ENCODE measurements around the gene IGFALS. TPM values are rescaled to one million over a fixed set of nuclear protein-coding genes. Genes with fewer than 3 reads are reported as not detected.

IGFALS gene
- total RNA-seq, 4 donors from 2014 or later = 0.19 to 0.50 TPM; not detected in 2

DNA sequence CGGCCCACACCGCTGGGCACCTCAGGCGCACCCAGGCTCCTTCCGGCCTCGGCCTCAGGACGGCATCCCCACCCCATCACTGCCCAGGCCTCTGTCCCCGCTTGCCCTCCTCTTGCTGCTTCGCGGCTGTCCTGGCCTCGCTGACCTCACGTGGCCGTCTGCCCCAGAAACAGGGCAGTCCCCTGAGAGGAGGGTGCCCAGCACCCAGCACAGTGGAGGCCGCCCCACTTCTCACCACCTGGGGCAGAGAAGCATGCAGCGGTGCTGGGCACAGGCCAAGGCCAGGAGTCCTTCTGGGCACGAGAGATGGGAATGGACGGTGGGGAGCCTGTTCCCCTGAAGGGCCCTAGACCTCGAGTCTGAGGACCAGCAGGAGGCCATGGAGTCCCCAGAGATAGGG lies 24.2 kb upstream of the IGFALS start:
- no peak for ATAC-seq (ENCODE audit: low FRiP score)
- TF ChIP-seq, protein P1, sequence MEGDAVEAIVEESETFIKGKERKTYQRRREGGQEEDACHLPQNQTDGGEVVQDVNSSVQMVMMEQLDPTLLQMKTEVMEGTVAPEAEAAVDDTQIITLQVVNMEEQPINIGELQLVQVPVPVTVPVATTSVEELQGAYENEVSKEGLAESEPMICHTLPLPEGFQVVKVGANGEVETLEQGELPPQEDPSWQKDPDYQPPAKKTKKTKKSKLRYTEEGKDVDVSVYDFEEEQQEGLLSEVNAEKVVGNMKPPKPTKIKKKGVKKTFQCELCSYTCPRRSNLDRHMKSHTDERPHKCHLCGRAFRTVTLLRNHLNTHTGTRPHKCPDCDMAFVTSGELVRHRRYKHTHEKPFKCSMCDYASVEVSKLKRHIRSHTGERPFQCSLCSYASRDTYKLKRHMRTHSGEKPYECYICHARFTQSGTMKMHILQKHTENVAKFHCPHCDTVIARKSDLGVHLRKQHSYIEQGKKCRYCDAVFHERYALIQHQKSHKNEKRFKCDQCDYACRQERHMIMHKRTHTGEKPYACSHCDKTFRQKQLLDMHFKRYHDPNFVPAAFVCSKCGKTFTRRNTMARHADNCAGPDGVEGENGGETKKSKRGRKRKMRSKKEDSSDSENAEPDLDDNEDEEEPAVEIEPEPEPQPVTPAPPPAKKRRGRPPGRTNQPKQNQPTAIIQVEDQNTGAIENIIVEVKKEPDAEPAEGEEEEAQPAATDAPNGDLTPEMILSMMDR (IDR thresholded peaks at IDR 0.05) = no peak
- no peak for DNase-seq (ENCODE audit: low spot score)

DNA sequence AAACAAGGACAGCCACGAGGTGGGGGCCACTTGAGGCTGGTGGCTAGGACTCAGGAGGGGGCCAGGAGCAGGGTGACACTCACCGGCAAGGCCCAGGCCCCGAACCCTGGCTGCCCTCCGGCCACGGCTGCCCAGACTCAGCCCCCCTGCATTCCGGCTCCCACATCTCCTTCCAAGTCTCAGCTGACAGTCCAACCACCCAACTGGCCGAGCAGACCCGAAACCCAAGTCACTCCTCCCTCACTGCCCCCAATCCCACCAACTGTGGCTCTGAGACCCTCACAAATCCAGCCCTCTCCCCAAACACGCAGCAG lies 23.7 kb upstream of the IGFALS start:
- no peak for DNase-seq (ENCODE audit: low spot score)
- no peak for ATAC-seq (ENCODE audit: low FRiP score)
- TF ChIP-seq, protein P1 (IDR thresholded peaks at IDR 0.05) = no peak

DNA sequence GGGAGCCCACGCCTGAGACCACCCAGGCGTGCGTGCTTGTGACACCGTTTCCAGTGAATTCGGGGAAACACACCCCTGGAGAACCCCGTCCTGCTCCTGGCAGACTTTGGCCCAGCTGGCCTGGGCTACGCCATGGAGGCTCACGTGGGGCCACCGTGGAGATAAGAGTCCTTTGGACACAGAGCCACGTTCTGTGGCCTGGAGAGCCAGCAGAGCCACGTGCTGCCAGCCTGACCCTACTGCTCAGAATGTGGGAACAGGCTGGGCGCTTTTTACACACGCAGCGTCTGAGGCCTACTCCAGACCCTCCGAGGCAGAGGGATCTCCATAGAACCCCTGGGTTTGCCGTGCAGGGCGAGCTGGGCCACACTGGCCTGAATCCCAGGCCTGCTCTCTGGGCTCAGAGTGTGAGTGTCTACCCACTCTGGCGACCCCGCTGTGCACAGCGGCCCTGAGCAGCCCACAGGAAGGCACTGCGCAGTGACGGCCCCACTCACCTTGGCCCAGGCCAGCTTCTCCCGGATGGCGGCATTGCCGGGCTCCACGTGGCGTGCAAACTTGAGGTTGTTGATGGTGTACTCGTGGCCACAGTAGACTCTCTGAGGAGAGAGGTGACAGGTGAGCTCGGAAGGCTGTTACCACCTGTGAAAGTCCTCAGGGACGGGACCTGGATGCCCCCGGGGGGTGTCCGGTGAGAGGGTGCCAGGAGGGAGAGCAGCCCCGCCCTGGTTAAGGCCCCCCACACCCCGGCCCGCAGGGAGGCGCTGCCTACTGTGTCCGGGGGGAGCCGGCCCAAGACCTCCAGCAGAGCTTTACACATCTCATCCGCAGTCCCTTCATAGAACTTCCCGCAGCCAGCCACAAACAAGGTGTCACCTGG lies 23.1 kb upstream of the IGFALS start:
- DNase-seq (ENCODE audit: low spot score) = no peak
- TF ChIP-seq, protein P1 (IDR thresholded peaks at IDR 0.05) = no peak

DNA sequence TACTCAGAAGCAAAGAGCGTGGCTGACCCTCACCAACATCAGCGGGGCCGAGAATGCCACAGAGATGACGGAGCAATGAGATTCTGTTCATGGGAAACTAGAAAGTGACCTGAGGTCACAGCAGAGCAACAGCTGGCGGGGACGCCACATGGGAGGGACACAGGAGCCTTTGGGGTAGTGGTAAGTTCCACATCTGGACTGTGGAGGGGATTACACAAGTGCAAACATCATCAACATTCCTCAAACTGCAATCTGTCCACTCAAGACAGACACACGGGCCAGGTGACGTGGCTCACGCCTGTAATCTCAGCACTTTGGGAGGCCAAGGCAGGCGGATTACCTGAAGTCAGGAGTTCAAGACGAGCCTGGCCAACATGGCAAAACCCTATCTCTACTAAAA lies 22.0 kb upstream of the IGFALS start:
- ATAC-seq (ENCODE audit: low FRiP score) (no peak), DNase-seq (ENCODE audit: low spot score) (no peak)
- TF ChIP-seq, protein P1 (IDR thresholded peaks at IDR 0.05) = no peak

More for the DNA sequence above, 23.1 kb upstream of the IGFALS start:
- no peak for ATAC-seq (ENCODE audit: low FRiP score)

DNA sequence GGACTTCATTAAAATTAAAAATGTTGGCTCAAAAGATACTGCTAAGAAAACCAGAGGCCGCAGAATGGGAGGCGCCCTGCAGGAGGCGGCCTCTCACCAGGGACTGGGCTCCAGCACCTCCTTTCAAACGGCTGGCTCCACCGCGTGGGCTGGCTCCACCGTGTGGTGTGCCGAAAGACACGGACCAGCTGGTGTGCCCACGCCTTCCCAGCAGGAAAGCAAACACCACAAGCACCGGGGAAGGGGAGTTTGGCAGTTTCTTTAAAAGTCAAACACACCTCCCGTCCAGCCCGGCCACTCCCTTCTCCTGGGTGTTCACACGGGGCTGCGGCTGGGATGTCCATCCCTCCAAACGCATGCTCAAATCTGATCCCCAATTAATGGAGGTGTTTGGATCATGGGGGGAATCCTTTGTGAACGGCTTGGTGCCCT lies 19.2 kb upstream of the IGFALS start:
- DNase-seq (ENCODE audit: low spot score) (no peak), ATAC-seq (ENCODE audit: low FRiP score) (peak; percentile 93)
- TF ChIP-seq, protein P1 (IDR thresholded peaks at IDR 0.05) = no peak

DNA sequence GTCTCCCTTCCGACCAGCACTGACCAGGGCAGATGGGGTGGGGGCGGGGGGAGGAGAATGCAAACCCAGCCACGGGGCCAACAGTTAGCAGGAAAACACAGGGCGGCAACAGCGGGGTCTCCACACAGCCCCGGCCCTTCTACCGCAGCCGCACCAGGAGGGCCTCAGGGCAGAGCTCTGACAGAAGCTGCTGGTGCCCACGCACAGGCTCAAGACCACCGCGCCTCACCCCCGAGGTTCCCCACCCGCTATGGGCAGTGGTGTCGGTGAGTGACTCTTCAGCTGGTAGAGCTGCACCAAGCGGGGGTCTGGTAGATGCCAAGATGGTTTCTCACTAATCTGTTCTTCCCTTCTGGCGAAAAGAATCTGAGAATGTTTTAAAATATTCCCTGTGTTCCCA lies 17.0 kb upstream of the IGFALS start:
- TF ChIP-seq, protein P1 (IDR thresholded peaks at IDR 0.05) = no peak
- DNase-seq (ENCODE audit: low spot score) = no peak
- no peak for ATAC-seq (ENCODE audit: low FRiP score)

DNA sequence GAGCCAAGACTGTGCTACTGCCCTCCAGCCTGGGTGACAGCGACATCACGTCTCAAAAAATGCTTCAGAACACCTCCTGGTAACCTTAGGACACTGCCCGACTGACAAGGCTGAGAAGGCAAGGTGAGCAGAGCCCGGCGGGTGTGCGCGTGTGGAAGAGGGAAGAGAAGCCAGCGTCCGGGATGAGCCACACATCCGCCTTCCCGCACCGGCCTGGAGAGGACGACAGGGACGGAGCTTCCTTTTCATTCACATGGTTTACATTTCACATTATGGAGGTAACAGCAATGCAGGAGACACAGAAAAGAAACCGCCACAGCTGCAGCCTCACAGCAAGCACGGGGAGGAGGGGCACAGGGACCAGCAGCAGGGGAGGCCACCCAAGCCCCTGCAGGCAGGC lies 16.6 kb upstream of the IGFALS start:
- no peak for ATAC-seq (ENCODE audit: low FRiP score)
- TF ChIP-seq, protein P1 (IDR thresholded peaks at IDR 0.05) = no peak
- no peak for DNase-seq (ENCODE audit: low spot score)

All from omental fat pad (tissue), 4 donors.